Measurements from ENCODE around the gene TSGA10IP. TPM values are rescaled to one million over a fixed set of nuclear protein-coding genes. Genes with fewer than 3 reads are reported as not detected.

TSGA10IP gene
- polyA plus RNA-seq, 1 experiment, result not detected

GRCh38 chr11:65941720-65942310, 3.5 kb upstream of the TSGA10IP start:
- Histone ChIP-seq H3K4me3 (ENCODE audit: low read depth, low read length) (no peak overlapping the region), H3K27ac (ENCODE audit: low read depth, low read length) (peak overlapping the region; percentile 75), H3K27me3 (ENCODE audit: control insufficient read depth, insufficient read depth, low read length) (no peaks in the 10 kb centered on the region), H3K9me3 (ENCODE audit: control insufficient read depth, insufficient read depth, low read length) (no peaks in the 10 kb centered on the region)
- CTCF ChIA-PET, result interaction anchor here (1.1 to 1.6 kb wide), 3 partner anchors 53 to 57 kb away, joined by 4 to 10 read pairs (median 7); partner anchors contain the start of gene FIBP
- POLR2A ChIA-PET, result interaction anchor here (1.3 kb wide), 1 partner anchor 51 kb away, joined by 3 read pairs; the partner anchor contains the start of gene CCDC85B
- TF ChIP-seq, protein P1, sequence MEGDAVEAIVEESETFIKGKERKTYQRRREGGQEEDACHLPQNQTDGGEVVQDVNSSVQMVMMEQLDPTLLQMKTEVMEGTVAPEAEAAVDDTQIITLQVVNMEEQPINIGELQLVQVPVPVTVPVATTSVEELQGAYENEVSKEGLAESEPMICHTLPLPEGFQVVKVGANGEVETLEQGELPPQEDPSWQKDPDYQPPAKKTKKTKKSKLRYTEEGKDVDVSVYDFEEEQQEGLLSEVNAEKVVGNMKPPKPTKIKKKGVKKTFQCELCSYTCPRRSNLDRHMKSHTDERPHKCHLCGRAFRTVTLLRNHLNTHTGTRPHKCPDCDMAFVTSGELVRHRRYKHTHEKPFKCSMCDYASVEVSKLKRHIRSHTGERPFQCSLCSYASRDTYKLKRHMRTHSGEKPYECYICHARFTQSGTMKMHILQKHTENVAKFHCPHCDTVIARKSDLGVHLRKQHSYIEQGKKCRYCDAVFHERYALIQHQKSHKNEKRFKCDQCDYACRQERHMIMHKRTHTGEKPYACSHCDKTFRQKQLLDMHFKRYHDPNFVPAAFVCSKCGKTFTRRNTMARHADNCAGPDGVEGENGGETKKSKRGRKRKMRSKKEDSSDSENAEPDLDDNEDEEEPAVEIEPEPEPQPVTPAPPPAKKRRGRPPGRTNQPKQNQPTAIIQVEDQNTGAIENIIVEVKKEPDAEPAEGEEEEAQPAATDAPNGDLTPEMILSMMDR (IDR thresholded peaks at IDR 0.05; ENCODE audit: low read depth, low read length), result no peak
- DNase-seq (ENCODE audit: low read depth, low spot score), result no peak

DNA sequence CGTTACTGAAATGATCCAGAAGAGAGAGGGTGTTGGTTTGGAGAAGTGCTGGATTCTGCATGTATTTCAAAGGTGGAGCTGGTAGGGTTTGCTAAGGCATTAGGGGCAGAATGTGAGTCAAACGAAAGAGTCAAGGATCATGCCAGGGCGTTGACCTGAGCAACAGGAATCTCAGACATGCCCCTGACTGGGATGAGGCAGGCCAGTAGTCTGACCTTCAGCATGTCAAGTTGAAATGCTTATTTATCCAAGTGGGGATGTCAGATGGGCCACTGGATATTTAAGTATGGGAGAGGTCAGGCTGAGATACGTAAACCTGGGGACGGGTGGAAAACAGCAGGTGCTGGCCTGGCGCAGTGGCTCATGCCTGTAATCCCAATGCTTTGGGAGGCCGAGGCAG, 2.7 kb upstream of the TSGA10IP start:
- Histone ChIP-seq H3K9me3 (ENCODE audit: control insufficient read depth, insufficient read depth, low read length) (no peaks in the 10 kb centered on the region), H3K27me3 (ENCODE audit: control insufficient read depth, insufficient read depth, low read length) (no peaks in the 10 kb centered on the region), H3K4me3 (ENCODE audit: low read depth, low read length) (no peak overlapping the region), H3K27ac (ENCODE audit: low read depth, low read length) (no peak overlapping the region)
- ChIA-PET CTCF (interaction anchor here (1.2 to 1.6 kb wide), 2 partner anchors 54 to 58 kb away, joined by 4 to 10 read pairs; partner anchors contain the start of gene FIBP), POLR2A (no interaction called here)
- TF ChIP-seq, protein P1 (IDR thresholded peaks at IDR 0.05; ENCODE audit: low read depth, low read length), result no peak
- no peak for DNase-seq (ENCODE audit: low read depth, low spot score)

GRCh38 chr11:65944191-65944590, 1.1 kb upstream of the TSGA10IP start:
- TF ChIP-seq, protein P1 (IDR thresholded peaks at IDR 0.05; ENCODE audit: low read depth, low read length), result no peak
- Histone ChIP-seq H3K9me3 (ENCODE audit: control insufficient read depth, insufficient read depth, low read length) (no peaks in the 10 kb centered on the region), H3K4me3 (ENCODE audit: low read depth, low read length) (no peak overlapping the region), H3K27me3 (ENCODE audit: control insufficient read depth, insufficient read depth, low read length) (no peaks in the 10 kb centered on the region), H3K27ac (ENCODE audit: low read depth, low read length) (no peak overlapping the region)
- CTCF ChIA-PET, result no interaction called here
- DNase-seq (ENCODE audit: low read depth, low spot score), result no peak
- POLR2A ChIA-PET, result no interaction called here

GRCh38 chr11:65944767-65945166, 513 bp upstream of the TSGA10IP start:
- H3K27me3 ChIP-seq (ENCODE audit: control insufficient read depth, insufficient read depth, low read length), result no peaks in the 10 kb centered on the region
- no peak for DNase-seq (ENCODE audit: low read depth, low spot score)
- no peak overlapping the region for H3K4me3 ChIP-seq (ENCODE audit: low read depth, low read length)
- ChIA-PET CTCF (no interaction called here), POLR2A (no interaction called here)
- H3K9me3 ChIP-seq (ENCODE audit: control insufficient read depth, insufficient read depth, low read length), result no peaks in the 10 kb centered on the region
- H3K27ac ChIP-seq (ENCODE audit: low read depth, low read length), result no peak overlapping the region
- TF ChIP-seq, protein P1 (IDR thresholded peaks at IDR 0.05; ENCODE audit: low read depth, low read length), result no peak

DNA sequence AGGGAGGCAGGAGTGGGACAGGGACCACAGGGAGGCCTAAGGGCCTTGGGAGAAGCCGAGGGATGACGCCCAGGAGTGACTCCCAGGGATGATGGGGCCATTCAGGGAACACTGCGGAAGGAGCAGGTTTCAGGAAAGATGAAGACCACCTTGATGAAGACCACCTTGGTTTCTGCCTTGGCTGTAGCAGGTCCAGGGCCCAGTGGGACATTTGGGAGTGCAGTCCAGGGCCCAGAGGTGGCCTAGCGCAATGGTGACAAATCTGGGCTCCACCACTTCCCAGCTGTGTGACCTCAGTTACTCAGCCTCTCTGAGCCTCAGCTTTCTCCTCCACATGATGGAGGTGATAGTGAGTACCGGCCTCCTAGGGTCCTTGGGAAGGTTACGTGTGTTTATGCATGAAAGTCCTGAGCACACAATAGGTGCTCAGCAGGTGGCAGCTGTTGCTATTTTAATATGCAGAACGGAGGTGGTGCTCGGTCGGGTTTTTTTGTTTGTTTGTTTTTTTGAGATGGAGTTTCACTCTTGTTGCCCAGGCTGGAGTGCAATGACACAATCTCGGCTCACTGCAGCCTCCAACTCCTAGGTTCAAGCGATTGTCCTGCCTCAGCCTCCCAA, 770 bp downstream of the TSGA10IP start:
- DNase-seq (ENCODE audit: low read depth, low spot score), result no peak
- H3K27me3 ChIP-seq (ENCODE audit: control insufficient read depth, insufficient read depth, low read length), result no peaks in the 10 kb centered on the region
- TF ChIP-seq, protein P1 (IDR thresholded peaks at IDR 0.05; ENCODE audit: low read depth, low read length), result no peak
- H3K4me3 ChIP-seq (ENCODE audit: low read depth, low read length), result no peak overlapping the region
- ChIA-PET CTCF (no interaction called here), POLR2A (no interaction called here)
- H3K9me3 ChIP-seq (ENCODE audit: control insufficient read depth, insufficient read depth, low read length), result no peaks in the 10 kb centered on the region; the same call in 1 of the 2 replicates
- no peak overlapping the region for H3K27ac ChIP-seq (ENCODE audit: low read depth, low read length)
